Liver (tissue), 9 donors: ENCODE results near the gene CANX. TPM values are rescaled to one million over a fixed set of nuclear protein-coding genes. Genes with fewer than 3 reads are reported as not detected.

ENCODE experiments used
- DNase-seq: peaks from one replicate; pipeline ENCODE4 v3.0.0-alpha.2; 2017; ENCODE audit warnings: low spot score
- H3K27ac ChIP-seq, 2 donors: one replicate each; pipeline ENCODE4 v1.7.0; 2013; ENCODE audit warnings: inconsistent platforms in 2 of 2, low read length in 2 of 2, control low read depth in 1 of 2, low read depth in 1 of 2, mild to moderate bottlenecking in 1 of 2
- H3K27me3 ChIP-seq, 4 donors: one replicate each; pipeline versions ENCODE4 v1.6.1 to v1.7.0; 2013; ENCODE audit warnings: low read length in 3 of 4, inconsistent platforms in 1 of 4, mild to moderate bottlenecking in 1 of 4, moderate library complexity in 1 of 4; ENCODE audit not compliant: control insufficient read depth in 4 of 4, insufficient read depth in 4 of 4
- H3K36me3 ChIP-seq, 4 donors: one replicate each; pipeline versions ENCODE4 v1.6.1 to v1.7.0; 2013; ENCODE audit warnings: low read length in 3 of 4, mild to moderate bottlenecking in 3 of 4, low read depth in 1 of 4, moderate library complexity in 1 of 4; ENCODE audit not compliant: control insufficient read depth in 4 of 4, insufficient read depth in 3 of 4
- H3K4me1 ChIP-seq, 4 donors: one replicate each; pipeline versions ENCODE4 v1.6.1 to v1.7.0; 2013; ENCODE audit warnings: low read length in 3 of 4, mild to moderate bottlenecking in 3 of 4, moderate library complexity in 1 of 4; ENCODE audit not compliant: control insufficient read depth in 4 of 4, insufficient read depth in 4 of 4
- H3K4me3 ChIP-seq, 3 donors: one replicate each; pipeline versions ENCODE4 v1.6.1 to v1.7.0; 2013; ENCODE audit warnings: low read length in 3 of 3, control low read depth in 1 of 3, low read depth in 1 of 3, mild to moderate bottlenecking in 1 of 3
- H3K9ac ChIP-seq, 2 donors: one replicate each; pipeline ENCODE4 v1.7.0; 2013; ENCODE audit warnings: low read length in 2 of 2, mild to moderate bottlenecking in 2 of 2, moderate library complexity in 2 of 2, control low read depth in 1 of 2, low read depth in 1 of 2
- H3K9me3 ChIP-seq, 4 donors: one replicate each; pipeline versions ENCODE4 v1.6.1 to v1.7.0; 2013; ENCODE audit warnings: low read length in 3 of 4; ENCODE audit not compliant: control insufficient read depth in 4 of 4
- FOXA1 ChIP-seq: IDR thresholded peaks from 2 replicates; pipeline ENCODE4 v1.6.1; 2016; ENCODE audit warnings: antibody characterized with exemption
- FOXA2 ChIP-seq: IDR thresholded peaks from 2 replicates; pipeline ENCODE4 v1.6.1; 2016; ENCODE audit warnings: antibody characterized with exemption
- HNF4A ChIP-seq, 2 donors: conservative IDR thresholded peaks; 2 replicates each; pipeline ENCODE4 v1.6.1; 2016; ENCODE audit warnings: antibody characterized with exemption in 2 of 2, mild to moderate bottlenecking in 2 of 2
- MAX ChIP-seq: IDR thresholded peaks from 2 replicates; pipeline ENCODE4 v1.6.1; 2016; ENCODE audit warnings: antibody characterized with exemption
- NR2F2 ChIP-seq: IDR thresholded peaks from 2 replicates; pipeline ENCODE4 v1.6.1; 2016; ENCODE audit warnings: antibody characterized with exemption
- RXRA ChIP-seq, 2 donors: IDR thresholded peaks; 2 replicates each; pipeline ENCODE4 v1.6.1; 2017 to 2018; ENCODE audit warnings: antibody characterized with exemption in 2 of 2, mild to moderate bottlenecking in 1 of 2
- SP1 ChIP-seq: IDR thresholded peaks from 2 replicates; pipeline ENCODE4 v1.6.1; 2018; ENCODE audit warnings: antibody characterized with exemption, mild to moderate bottlenecking
- TAF1 ChIP-seq: conservative IDR thresholded peaks from 2 replicates; pipeline ENCODE4 v1.6.1; 2016; ENCODE audit warnings: antibody characterized with exemption, mild to moderate bottlenecking
- WGBS: extraction: QIAGEN DNeasy Blood & Tissue Kit; methylation state at CpG from one replicate; pipeline ENCODE4 v1.1.7; 2013; 5-methylcytosine and 5-hydroxymethylcytosine counted together
- polyA plus RNA-seq, 2 donors: library from polyadenylated mRNA; stranded (reverse) in 1 of 2; unstranded in 1 of 2; fragments of 200-250 nt in 1 of 2; fragments of >200 nt in 1 of 2; fragmentation: Nextera tagmentation in 1 of 2; extraction: Ambion mirVana in 1 of 2; gene quantifications; one replicate each; pipeline versions ENCODE4 v1.2.1 to v1.2.3, GENCODE V29; 2013 to 2015
- total RNA-seq, 2 donors: library from RNA; depleted of rRNA; stranded (reverse); fragments of >200 nt; gene quantifications; one replicate each; pipeline ENCODE4 v1.2.3, GENCODE V29; 2014
- TF ChIP-seq, protein P1 (sequence below): fragments of 150-350 bp; IDR thresholded peaks from 2 replicates; pipeline ENCODE4 v1.5.1; 2017; ENCODE audit warnings: improper control_type of control experiment, low read depth, low read length; ENCODE audit not compliant: missing input control
- TF ChIP-seq, protein P2 (sequence below): IDR thresholded peaks from 2 replicates; pipeline ENCODE4 v1.6.1; 2016; ENCODE audit warnings: antibody characterized with exemption
- TF ChIP-seq, protein P3 (sequence below): IDR thresholded peaks from 2 replicates; pipeline ENCODE4 v1.6.1; 2016; ENCODE audit warnings: antibody characterized with exemption, mild to moderate bottlenecking
- donor health status: healthy.
- donor health status: healthy.
- donor health status: healthy.
- donor health status: healthy.
- donor health status: healthy.

CANX gene
- total and polyA plus RNA-seq, 4 donors, result 129 to 628 (median 314) TPM

GRCh38 chr5:179694561-179694960, 4.2 kb upstream of the CANX start:
- Histone ChIP-seq H3K4me3 (no peak overlapping the region), H3K9me3 (no peaks in the 10 kb centered on the region), H3K4me1 (peaks cover 0 to 15% (median 3%) of the 10 kb centered on the region in 4 donors), H3K9ac (no peak overlapping the region), H3K36me3 (no peaks in the 10 kb centered on the region), H3K27me3 (no peaks in the 10 kb centered on the region), H3K27ac (no peak overlapping the region)
- TF ChIP-seq, protein P1, sequence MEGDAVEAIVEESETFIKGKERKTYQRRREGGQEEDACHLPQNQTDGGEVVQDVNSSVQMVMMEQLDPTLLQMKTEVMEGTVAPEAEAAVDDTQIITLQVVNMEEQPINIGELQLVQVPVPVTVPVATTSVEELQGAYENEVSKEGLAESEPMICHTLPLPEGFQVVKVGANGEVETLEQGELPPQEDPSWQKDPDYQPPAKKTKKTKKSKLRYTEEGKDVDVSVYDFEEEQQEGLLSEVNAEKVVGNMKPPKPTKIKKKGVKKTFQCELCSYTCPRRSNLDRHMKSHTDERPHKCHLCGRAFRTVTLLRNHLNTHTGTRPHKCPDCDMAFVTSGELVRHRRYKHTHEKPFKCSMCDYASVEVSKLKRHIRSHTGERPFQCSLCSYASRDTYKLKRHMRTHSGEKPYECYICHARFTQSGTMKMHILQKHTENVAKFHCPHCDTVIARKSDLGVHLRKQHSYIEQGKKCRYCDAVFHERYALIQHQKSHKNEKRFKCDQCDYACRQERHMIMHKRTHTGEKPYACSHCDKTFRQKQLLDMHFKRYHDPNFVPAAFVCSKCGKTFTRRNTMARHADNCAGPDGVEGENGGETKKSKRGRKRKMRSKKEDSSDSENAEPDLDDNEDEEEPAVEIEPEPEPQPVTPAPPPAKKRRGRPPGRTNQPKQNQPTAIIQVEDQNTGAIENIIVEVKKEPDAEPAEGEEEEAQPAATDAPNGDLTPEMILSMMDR, result no peak
- TF ChIP-seq RXRA (IDR thresholded peaks at IDR 0.05), result no peak
- TF ChIP-seq NR2F2, result no peak
- no peak for TF ChIP-seq HNF4A (conservative IDR thresholded peaks at IDR 0.05)
- TF ChIP-seq, protein P2, sequence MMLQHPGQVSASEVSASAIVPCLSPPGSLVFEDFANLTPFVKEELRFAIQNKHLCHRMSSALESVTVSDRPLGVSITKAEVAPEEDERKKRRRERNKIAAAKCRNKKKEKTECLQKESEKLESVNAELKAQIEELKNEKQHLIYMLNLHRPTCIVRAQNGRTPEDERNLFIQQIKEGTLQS, result no peak
- no peak for TF ChIP-seq SP1
- no peak for TF ChIP-seq FOXA1
- TF ChIP-seq TAF1, result no peak
- TF ChIP-seq, protein P3, sequence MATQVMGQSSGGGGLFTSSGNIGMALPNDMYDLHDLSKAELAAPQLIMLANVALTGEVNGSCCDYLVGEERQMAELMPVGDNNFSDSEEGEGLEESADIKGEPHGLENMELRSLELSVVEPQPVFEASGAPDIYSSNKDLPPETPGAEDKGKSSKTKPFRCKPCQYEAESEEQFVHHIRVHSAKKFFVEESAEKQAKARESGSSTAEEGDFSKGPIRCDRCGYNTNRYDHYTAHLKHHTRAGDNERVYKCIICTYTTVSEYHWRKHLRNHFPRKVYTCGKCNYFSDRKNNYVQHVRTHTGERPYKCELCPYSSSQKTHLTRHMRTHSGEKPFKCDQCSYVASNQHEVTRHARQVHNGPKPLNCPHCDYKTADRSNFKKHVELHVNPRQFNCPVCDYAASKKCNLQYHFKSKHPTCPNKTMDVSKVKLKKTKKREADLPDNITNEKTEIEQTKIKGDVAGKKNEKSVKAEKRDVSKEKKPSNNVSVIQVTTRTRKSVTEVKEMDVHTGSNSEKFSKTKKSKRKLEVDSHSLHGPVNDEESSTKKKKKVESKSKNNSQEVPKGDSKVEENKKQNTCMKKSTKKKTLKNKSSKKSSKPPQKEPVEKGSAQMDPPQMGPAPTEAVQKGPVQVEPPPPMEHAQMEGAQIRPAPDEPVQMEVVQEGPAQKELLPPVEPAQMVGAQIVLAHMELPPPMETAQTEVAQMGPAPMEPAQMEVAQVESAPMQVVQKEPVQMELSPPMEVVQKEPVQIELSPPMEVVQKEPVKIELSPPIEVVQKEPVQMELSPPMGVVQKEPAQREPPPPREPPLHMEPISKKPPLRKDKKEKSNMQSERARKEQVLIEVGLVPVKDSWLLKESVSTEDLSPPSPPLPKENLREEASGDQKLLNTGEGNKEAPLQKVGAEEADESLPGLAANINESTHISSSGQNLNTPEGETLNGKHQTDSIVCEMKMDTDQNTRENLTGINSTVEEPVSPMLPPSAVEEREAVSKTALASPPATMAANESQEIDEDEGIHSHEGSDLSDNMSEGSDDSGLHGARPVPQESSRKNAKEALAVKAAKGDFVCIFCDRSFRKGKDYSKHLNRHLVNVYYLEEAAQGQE, result no peak
- DNase-seq, result no peak
- WGBS, result 90% methylated on average over 6 of the region's 6 CpGs

DNA sequence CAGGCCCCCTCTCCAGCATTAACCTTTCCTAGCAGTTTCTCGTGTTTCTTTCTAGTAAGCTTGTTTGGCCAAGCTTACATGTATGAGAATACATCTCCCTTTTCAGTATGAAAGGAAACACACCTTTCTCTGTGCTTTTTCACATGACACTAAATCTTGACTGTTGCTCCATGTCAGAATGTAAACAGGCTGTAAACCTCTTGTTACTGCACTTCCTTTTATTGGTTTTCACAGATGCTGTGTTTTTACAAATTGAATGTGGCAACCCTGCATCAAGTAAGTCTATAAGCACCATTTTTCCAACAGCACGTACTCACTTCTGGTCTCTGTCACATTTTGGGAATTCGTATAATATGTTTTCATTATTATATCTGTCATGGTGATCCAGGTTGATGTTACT, 2.2 kb upstream of the CANX start:
- Histone ChIP-seq H3K4me3 (no peak overlapping the region), H3K4me1 (peaks cover 3 to 27% (median 8%) of the 10 kb centered on the region in 4 donors), H3K36me3 (peaks cover 0 to 3% (median under 1%) of the 10 kb centered on the region in 4 donors), H3K9ac (no peak overlapping the region), H3K27ac (peak overlapping the region in 1 of 2 donors; percentile 12), H3K9me3 (no peaks in the 10 kb centered on the region), H3K27me3 (no peaks in the 10 kb centered on the region)
- TF ChIP-seq, protein P3, result no peak
- TF ChIP-seq FOXA2 (no peak), MAX (no peak)
- TF ChIP-seq, protein P2, result no peak
- 83% methylated on average over 3 of the region's 3 CpGs for WGBS
- no peak for DNase-seq
